HG02759 (cell line): Measurements from ENCODE around the gene KLB.

Source experiments
- ATAC-seq: cut with Tn5 transposase; IDR thresholded peaks from one replicate; pipeline ENCODE4 v1.9.1; 2021; ENCODE audit warnings: mild to moderate bottlenecking, moderate library complexity; ENCODE audit not compliant: unreplicated experiment

Gene KLB

DNA sequence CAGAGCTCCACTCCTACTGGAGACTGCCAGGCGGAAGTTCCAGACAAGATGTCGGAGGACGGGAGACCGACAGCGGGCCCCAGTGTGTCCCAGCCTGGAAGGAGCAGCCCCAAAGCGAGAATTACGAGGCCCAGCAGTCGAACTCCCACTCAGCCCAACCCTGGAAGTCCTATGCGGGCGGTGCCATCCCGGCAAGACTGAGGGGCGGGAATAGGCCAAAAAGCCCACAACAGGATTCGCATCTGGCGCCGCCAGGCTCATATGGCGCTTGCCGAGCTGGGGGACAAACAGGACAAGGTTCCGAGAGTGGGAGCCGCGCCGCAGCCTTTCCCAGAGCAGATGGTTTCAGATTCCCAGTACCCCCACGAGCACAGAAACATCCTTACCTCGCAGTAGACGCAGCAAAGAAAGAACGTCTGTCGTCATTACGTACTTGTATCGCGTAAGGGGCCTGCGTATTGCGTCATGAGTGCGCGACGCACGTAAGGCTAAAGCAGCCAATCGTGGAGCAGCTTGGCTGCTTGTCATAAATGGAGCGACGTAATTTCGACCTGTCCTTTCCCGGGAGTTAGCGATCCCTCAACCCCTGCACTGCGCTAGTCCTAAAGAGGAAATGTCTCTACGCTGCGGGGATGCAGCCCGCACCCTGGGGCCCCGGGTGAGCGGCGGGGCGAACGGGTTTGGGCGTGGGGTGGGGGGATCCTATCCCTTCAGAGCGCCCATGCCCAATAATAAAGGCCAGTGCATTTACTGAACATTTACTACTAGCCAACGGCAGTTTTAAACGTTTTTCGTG is 52.0 kb downstream of the KLB start, which contains the start of the genes LIAS and RPL9:
Gene LIAS (plus strand): TSS at position 552 of the 796 bp plus-strand sequence. CDS start 62 bp downstream, at position 614.
Gene RPL9 (minus strand): TSS at position 418 of the 796 bp plus-strand sequence. CDS start 483 bp downstream, outside the sequence.
- peak; percentile 88 for ATAC-seq

DNA sequence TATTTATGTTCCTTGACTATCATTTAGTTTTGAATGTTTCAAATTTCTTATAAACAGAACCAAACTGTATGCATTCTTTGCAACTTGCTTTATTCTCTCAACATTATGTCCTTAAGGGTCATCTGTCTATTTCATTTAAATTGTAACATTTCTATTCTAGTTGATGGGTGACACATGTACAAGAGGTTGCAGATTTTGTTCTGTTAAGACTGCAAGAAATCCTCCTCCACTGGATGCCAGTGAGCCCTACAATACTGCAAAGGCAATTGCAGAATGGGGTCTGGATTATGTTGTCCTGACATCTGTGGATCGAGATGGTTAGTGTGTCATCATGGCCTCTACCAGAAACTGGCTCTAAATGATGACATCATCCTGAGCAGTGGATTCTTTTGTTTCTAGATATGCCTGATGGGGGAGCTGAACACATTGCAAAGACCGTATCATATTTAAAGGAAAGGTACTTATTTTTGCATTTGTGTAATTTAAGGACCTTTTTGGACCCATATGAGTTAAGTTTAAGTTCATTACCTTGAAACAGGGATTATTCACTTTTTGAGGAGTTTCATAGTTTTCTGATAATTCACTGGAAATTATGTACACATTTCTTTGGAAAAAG is 58.3 kb downstream of the KLB start:
- no peak for ATAC-seq

DNA sequence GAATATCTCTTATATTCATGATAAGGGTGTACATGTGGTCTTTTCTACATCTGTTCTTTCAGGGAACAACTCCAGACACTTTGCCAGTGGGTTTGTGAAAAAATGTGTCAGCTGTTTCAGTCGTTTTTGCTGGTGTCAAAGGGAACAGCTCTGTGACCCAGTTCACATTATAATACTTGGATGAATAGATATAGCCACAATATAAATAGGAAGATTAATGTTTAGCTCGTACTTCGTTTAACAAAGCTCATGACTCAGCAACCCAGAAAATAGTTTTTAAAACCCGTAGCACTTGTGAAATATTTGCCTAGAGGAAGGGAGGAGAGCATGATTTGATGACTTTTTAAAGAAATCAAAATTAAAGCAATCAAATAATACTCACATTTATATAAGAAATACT is 60.0 kb downstream of the KLB start:
- no peak for ATAC-seq

DNA sequence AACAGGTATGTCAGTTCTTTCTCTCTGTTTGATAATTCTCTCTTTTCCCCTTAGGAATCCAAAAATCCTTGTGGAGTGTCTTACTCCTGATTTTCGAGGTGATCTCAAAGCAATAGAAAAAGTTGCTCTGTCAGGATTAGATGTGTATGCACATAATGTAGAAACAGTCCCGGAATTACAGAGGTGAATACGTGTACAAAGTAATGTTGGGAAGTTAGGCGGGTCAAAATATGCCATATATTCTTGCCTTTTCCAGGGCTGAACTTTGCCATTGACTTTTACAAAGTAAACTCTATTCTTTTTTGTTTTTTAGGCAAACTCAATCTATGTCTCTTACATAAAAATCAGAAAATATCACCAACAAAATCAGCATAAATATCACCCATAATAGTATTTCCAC is 60.7 kb downstream of the KLB start:
- ATAC-seq: no peak

DNA sequence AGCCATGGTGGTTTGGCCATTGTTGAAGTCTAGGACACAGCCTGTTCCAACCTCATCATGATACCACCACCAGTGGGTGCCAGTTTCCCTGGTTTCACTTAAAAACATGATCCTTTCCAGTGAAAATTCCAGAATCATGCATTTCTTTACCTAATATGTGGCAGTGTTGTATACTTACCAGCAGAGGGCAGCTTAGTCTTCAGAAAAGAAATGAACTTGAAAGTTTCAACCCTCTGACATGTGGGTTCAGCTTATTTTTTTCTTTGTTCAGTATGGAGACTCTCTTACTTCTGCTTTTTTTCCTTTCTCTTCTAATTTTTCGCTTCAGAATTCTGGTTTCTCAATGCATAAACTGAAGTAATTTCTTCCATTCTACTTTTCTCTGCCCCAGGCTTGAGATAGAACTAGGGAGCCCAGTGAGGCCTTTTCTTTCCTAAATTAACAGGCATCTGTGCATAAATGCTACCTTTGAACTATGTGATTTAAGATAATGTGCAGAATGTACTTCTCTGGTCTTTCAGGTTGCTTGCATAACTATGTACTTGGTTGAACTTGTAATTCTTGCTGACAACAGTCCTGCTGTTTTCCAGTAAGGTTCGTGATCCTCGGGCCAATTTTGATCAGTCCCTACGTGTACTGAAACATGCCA is 62.8 kb downstream of the KLB start:
- peak; percentile 68 for ATAC-seq

DNA sequence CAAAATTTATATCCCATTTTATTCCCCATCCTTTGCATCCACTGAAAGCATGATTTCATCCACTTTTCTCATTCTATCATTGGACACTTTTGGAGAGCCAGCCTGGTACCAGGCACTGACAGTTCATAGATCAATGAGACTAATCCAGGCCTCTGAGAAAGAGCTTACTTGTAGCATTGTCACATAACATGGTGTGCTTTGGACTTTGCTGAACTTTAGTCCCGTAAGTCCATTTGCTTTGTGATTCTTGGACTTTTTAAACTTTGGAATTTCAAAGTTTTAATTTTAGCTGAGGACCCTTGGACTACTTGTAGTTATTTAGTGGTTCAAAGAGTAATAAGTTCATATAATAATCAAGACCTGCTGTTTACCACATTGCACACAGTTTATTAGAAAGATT is 63.7 kb downstream of the KLB start:
- ATAC-seq: no peak

DNA sequence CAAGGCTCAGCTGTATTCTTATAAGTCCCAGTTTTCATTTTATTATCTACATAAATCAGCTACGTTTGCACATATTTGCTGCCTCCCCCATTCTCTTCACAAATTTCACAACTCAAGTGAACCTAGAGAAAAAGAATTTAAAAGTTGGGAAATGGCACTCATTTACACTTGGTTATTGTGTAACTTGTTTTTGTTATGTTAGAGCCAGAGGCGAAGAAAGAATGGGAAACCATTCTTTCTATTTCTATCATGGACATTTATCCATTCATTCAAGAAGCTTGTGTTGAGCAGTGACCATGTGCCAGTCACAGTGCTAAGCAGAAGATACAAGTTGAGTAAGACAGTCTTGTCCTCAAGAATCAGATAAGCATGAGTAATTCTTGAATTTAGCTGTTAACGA is 65.7 kb downstream of the KLB start:
- no peak for ATAC-seq

DNA sequence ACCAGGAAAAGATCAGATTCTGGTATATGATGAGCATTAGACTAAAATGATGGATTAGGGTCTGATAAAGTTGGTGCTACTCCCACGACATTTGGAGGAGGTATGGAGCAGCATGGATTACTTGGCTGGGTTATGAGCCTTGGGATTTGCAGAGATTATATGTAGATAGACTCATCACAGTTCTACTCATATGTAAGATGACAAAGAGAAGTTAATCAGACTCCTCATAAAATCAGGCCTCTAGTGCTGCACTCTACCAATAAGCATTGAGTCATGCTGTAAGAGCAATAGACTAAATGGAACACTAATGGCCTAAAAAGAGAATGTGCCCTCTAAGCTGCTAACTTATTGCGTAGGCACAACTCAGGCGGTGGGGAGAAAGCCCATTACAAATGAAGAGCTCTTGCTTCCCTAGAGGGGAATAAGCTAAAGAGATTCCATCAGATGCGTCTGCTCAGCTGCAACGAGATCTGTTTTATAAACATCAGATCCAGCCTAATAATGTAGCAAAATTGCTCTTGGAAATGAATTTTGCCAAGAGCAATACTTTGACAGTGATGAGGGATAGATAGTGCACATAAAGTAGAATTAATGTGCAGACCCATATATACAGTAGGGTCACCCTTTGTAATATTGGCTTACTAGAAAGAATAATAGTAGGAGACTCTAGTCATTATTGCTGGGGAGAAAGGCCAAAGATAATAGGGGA is 69.6 kb downstream of the KLB start:
- ATAC-seq: no peak

DNA sequence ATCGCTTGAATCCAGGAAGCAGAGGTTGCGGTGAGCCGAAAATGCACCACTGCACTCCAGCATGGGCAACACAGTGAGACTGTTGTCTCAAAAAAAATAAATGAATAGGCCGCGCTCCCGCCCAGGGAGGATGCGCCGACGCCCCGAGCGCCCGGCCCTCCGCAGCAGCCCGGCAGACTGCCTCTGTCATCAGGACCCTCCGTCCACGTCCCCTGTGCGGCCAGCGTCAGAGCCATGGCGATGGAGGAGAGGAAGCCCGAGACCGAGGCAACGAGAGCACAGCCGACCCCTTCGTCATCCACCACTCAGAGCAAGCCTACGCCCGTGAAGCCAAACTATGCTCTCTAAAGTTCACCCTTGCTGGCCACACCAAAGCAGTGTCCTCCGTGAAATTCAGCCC is 73.5 kb downstream of the KLB start:
- ATAC-seq: no peak

DNA sequence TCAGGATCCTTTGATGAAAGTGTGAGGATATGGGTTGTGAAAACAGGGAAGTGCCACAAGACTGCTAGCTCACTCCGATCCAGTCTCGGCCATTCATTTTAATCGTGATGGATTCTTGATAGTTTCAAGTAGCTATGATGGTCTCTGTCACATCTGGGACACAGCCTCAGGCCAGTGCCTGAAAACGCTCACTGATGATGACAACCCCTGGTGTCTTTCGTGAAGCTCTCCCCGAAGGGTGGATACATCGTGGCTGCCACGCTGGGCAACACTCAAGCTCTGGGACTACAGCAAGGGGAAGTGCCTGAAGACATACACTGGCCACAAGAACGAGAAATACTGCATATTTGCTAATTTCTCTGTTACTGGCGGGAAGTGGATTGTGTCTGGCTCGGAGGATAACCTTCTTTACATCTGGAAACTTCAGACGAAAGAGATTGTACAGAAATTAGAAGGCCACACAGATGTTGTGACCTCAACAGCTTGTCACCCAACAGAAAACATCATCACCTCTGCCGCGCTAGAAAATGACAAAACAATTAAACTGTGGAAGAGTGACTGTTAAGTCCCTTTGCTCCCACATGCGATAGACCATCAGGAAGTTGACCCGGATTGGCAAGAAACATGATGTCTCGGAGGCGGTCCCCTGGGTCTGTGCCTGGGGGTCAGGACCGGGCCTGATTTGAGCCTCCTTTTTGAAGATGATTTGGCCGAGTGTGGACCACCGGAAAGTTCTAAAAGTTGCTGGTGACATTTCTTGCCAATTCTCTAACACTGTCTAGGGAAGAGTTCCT is 74.4 kb downstream of the KLB start:
- no peak for ATAC-seq

DNA sequence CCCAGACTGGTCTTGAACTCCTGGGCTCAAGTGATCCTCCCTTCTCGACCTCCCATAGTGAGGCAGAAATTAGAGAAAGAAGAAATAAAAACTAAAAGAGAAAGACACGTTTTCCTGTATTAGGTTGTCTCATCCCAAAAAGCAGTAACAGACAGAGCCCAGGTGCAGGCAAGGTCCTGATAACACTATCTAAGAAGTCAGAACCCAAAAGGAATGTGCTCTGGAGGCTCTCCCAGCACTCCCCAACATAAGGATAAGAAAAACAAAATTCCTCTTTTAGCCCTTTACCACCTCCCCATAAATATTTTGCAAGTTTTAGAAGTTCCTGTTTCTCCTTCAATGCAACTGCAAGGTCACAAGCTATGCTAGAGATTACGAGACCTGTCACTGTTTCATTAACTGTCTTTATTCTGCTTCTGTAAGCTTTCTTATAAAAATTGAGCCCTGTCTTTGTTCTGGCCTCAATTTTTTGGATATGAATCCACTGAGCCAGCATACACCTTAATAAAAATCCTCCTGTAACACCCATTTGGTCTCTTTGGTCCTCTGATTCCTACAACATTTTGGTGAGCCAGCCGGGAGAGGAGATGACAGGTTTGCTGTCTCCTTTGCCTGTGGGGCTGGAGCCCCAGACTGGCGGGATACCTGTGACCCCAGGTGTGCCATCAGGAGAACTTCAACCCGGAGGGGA is 78.0 kb downstream of the KLB start:
- ATAC-seq: no peak

DNA sequence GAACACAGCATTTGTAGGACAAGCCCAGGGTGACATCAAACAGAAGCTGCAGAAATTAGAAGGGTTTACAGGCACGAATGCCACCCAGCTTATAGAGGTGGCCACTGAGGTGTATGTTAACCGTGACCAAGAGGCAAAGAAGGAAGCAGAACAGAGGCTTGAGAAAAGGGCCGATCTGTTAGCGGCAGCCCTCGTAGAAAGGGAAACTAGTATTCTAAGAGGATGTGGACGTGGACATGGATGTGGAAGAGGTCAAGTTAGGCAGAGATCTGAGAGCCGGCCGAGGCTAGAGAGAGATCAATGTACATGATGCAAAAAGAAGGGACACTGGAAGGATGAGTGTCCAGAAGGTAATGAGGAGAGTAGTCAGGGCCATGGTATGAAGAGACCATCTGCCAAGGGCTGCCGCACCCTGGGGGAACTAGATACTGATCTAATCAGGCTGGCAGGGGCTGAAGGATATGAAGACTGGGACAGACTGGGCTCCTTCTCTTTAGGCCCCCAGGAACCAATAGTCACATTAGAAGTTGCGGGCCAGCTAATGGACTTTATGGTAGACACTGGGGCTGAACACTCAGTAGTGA is 79.6 kb downstream of the KLB start:
- no peak for ATAC-seq

DNA sequence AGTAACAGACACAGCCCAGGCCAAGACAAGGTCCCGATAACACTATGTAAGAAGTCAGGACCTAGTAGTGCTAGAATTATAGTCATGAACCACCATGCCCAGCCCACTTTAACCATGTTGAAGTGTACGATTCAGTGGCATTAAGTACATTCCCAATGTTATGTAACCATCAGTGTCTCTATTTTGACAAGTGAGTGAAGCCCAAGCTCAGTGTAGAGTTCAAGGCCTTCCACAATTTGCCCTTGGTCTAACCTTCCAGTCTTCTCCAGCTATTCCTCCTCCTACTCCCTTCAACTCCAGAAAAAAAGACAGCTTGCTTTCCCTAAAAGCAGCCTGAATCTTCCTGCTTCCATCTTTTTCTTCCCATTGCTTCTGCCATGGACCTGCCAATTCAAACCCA is 83.6 kb downstream of the KLB start:
- ATAC-seq: no peak

DNA sequence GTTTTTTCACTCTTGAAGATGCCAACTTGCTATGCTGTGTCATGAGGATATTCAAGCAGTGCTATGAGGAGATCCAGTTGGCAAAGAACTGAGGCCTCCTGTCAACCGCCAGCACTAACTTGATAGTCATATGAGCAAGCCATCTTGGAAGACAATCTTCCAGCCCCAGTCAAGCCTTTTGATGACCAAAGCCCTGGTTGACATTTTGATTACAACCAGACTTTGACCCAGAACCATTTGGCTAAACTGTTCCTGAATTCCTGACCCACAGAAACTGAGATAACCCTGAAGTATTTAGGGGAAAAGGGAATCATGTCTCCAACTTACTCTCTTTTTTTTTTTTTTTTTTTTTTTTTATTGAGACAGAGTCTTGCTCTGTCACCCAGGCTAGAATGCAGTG is 87.6 kb downstream of the KLB start:
- no peak for ATAC-seq

DNA sequence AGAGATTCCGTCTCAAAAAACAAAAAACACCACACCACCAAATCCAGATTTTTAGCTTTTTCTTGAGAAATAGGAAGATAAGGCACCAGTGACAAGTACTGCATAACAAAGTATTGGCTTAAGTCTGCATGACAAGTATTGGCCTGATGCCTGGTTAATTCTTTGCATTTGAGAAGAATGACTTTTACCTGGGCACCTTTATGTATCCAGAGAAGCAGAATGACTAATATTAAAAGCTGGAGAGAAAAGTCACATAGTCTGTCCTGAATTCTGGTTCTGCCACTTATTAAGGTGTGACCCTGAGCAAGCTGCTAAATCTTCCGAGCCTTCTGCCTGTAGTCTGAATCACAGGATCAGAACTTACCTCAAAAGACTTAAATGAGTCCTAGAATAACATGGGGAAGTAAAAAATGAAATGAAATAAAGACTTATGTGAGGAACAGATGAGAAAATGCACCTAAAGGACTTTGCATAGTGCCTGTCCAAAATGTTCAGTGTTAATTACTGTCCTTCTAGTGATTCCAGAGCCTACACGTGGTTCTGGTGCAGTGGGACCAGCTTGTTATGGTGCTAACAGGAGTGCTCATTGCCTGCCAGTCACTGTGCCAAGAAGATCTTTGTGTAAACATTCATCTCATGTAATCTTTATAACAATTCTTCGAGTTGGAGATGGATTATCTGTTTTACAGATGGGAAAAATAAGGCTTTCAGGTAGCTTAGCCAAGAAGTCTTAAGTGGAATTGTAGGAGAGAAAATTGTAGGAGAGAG is 88.9 kb downstream of the KLB start:
- ATAC-seq: no peak

DNA sequence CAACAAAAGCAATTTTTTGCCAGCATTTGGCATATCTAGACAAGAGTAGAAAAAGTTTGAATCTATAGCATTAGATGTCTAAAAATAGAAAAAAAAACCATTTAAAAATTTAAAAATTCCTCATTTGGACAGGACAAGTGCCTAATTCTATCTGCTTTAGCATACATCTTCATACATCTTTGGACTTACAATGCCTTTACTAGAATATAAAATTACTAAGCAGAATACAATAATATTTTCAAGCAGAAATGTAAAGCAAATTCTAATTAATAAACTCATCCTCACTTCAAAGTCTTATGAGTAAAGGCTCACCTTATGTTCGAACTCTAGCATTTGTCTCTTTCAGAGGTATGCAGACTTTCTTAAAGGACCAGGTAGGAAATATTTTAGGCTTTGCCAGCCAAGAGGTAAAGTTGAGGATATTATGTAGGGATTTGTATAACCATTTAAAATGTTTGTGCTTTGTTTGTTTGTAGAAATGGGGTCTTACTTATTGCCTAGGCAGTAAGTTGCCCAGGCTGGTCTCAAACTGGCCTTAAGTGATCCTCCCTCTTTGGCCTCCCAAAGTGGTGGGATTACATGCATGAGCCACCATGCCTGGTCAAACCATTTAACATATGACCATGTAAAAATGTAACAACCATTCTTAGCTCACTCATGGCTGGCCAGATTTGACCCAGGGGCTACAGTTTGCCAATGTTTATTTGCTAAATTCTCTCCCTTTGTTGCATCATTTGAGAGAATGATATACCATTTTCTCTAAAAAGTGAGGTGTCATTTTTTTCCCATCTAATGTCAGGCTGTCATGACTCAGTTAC is 91.4 kb downstream of the KLB start:
- no peak for ATAC-seq

DNA sequence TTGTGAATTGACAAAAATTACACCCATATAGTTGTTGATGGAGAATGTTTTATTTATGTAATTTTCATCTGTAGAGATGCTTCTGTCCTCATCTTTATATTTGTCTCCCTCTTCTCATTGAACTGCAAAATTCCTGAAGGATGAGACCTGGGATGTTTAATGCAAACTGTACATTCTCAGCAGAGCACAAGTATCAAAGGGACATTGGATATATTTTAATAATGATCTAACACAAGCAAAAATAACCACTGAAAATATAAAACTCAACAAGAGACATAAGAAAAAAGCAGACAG is 91.9 kb downstream of the KLB start:
- ATAC-seq: no peak
